Astrocyte (in vitro differentiated cells and primary cell): Measurements from ENCODE around the gene STAC2.

ENCODE experiments used
- EZH2 ChIP-seq: IDR thresholded peaks from 2 replicates; pipeline ENCODE4 v1.6.1; 2012; ENCODE audit warnings: mild to moderate bottlenecking, low read length, inconsistent platforms; ENCODE audit not compliant: insufficient read depth
- TF ChIP-seq, protein P1 (sequence below): IDR thresholded peaks from 2 replicates; pipeline ENCODE4 v1.5.1; 2011; ENCODE audit warnings: low read depth, mild to moderate bottlenecking, inconsistent platforms, low read length, moderate library complexity; ENCODE audit not compliant: insufficient read depth

DNA sequence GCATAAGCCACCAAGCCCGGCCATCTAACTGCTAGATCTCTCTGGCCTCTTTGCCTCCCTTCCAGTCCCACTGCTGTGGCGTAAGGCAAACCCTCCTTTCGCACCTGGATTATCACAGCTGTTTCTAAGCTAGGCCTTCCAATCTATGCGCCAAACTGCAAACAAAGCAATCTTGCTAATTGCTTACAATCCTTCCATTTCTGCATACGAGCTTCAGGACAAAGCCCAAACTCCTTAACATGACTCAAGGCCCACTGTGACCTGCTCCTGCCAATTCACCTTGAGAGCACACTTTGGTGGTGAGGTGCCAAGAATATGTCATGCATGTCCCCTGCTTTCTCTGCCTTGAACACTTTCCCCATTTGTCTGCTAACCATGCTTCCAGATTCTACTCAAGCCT, 53.8 kb downstream of the STAC2 start:
- TF ChIP-seq, protein P1, sequence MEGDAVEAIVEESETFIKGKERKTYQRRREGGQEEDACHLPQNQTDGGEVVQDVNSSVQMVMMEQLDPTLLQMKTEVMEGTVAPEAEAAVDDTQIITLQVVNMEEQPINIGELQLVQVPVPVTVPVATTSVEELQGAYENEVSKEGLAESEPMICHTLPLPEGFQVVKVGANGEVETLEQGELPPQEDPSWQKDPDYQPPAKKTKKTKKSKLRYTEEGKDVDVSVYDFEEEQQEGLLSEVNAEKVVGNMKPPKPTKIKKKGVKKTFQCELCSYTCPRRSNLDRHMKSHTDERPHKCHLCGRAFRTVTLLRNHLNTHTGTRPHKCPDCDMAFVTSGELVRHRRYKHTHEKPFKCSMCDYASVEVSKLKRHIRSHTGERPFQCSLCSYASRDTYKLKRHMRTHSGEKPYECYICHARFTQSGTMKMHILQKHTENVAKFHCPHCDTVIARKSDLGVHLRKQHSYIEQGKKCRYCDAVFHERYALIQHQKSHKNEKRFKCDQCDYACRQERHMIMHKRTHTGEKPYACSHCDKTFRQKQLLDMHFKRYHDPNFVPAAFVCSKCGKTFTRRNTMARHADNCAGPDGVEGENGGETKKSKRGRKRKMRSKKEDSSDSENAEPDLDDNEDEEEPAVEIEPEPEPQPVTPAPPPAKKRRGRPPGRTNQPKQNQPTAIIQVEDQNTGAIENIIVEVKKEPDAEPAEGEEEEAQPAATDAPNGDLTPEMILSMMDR: no peak
- no peak for TF ChIP-seq EZH2
